Smooth muscle cell of the brain vasculature (primary cell): Measurements from ENCODE around the gene MCM3AP.

Source experiments
- DNase-seq: peaks from one replicate; pipeline ENCODE4 v3.0.0-alpha.2; 2012; ENCODE audit warnings: low read depth, low spot score

The MCM3AP gene

GRCh38 chr21:46218906-46219590, 66.4 kb downstream of the MCM3AP start:
- DNase-seq = no peak

DNA sequence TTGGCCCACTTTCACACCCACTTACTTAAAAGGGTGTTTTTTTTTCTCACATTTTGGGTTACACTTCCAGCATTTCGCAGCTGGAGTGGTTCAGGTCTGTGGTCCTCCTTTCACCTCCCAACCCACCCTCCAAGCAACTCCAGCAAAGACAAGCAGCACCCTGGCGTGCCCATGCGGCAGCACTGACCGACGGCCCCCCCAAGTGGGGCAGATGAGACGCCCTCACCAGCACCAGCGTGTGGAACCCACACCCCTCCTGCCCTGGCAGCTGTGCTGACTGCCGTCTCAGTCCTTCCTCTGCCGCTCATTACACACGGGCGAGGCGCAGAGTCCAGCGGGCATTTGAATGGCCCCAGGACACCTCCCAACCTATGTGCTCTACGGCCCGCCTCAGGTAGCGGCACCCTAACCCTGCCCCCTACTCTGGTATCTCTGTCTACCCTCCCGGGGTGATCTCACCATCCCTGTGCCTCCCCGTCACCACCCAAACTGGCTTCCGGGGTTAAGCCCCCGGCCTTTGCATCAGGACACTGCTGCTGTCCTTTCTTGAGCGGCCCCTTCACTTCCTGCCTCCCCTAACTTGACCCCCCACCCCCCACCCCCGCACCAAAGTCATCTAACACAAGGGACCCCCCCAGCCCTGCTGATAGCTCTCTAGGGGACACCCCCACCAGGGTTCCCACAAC, 67.8 kb downstream of the MCM3AP start:
- no peak for DNase-seq

- DNase-seq = no peak
These were observed 69.2 kb downstream of the MCM3AP start for GRCh38 chr21:46216132-46216747.

DNA sequence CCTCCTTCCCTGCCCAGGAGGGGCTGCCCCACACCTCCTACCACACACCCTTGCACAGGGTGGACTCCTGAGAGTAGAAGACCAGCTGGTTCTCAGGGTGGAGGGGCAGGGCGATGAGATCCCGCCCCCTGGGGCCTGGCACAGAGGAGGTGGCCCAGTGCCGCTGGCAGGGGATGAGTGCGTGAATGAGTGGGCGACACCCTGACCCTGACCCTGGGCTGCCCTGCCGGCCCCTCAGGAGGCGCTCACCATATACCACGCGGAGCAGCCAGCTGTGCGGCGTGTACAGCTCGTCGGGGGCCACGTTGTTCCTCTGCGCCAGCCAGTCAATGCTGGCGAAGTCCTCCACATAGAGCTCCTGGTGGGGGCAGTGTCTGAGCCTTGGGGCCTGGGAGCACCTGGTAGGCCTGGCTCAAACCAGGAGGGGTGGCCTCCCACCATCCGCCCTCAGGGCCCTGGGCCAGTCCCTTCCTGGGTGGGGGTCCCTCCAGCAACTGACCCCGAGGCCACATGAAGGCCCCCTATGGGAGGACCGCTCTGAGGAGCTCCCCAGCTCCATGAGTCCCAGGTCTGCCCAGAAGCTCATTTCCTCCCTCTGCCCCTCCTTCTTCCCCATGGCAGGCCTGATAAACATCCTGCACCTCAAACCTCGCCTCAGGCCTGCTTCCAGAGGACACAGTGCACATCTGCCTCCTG, 69.8 kb downstream of the MCM3AP start:
- DNase-seq = no peak

GRCh38 chr21:46214478-46215340, 70.7 kb downstream of the MCM3AP start:
- DNase-seq = no peak

- DNase-seq = no peak
These were observed 71.7 kb downstream of the MCM3AP start for GRCh38 chr21:46213620-46214286.

GRCh38 chr21:46212721-46213484, 72.5 kb downstream of the MCM3AP start:
- DNase-seq = no peak

GRCh38 chr21:46211786-46212720, 73.4 kb downstream of the MCM3AP start:
- no peak for DNase-seq

DNA sequence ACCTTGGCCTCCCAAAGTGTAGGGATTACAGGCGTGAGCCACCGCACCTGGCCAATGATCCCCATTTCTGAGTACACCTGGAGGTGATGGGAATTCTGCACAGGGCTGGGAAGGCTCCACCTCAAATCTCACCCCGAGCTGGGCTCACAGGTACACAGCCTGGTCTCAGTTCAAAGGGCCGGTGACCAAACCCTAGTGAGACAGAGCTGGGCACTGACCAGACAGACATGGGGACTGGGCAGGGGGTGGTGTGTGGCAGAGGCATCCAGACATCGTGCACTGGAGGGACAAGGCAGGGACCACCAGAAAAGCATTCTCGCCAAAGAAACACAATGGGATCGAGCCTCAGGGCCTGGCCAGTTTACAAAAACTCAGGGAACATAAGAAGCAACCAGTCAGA, 74.0 kb downstream of the MCM3AP start:
- no peak for DNase-seq

DNA sequence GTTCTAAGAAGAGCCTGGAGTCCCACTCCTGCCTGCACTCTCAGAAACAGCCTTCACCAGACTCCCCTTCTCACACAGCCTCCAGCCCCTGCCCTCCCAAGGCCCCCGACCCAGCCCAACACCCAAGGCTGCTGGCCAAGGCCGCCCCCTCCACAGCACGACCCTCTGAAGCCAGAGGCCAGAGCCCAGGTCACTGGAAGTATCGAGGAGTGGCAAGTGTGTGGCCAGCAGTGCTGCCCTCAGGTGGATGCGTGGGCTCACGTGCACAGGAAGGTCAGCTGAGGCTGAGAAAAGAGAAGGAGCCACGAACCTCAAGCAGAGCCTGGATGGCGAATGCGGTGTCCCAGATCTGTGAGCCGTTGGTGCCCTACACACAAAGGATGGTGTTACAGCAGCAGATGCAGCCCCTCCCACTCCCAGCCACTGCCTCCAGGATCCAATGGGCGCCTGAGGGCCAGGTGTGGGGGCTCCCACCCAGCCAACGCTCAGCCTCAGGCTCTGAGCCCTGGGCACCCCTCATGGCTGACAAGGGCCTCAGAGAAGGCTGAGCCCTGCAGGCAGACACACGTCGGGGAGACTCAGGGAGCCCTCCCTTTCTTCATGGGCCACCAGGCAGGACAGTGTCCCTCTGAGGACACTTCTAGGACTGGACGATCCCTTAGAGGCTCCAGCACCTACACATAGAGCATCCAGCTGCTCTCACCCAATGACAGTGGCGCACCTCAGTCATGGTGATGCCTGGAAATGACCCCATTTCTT, 74.9 kb downstream of the MCM3AP start:
- no peak for DNase-seq

DNA sequence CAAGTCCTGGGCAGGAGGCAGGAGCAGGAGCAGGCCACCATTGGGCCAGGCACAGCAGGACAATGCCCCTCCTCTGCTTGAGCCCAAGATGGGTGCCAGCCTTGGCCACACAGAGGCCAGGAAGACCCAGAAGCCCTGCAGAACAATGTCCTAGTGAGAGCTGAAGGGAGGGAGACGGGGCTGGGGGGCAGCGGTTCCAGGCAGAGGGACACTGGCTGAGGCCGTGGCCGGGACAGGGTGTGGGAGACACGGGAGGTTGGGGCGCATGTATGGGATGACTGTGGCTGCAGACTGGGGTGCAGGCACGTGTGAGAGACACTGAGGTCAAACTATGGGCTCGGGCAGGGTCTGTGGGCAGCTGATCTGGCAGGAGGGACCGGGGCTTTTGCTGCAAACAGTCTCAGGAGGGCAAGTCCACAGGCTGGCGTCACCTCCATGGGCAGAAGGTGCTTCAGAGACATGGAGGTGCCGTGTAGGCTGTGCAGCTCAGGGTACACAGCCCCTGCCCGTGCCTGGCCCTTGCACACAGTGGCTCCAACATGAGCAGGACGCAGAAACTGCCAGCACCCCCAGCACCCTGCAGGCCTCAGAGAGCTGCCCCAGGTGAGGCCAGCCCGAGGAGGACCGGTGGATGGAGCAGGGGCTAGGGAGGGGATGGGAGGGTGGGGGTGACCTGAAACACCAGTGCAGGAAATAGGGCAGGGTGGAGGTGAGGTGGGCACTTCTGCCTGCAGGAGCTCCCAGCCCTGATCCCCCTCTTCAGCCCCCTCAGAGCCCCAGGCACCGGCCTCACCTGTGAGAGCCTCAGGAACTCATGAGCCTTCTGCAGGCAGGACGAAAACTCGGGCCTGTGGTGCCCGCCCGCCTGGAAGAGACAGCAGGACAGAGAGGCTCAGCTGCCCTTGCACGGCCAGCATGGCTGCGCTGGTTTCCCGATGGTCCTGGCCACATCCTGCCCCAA, 76.4 kb downstream of the MCM3AP start:
- no peak for DNase-seq

- DNase-seq = no peak
These were observed 77.4 kb downstream of the MCM3AP start for GRCh38 chr21:46207920-46208591.

- no peak for DNase-seq
These were observed 78.1 kb downstream of the MCM3AP start for GRCh38 chr21:46207006-46207919.

DNA sequence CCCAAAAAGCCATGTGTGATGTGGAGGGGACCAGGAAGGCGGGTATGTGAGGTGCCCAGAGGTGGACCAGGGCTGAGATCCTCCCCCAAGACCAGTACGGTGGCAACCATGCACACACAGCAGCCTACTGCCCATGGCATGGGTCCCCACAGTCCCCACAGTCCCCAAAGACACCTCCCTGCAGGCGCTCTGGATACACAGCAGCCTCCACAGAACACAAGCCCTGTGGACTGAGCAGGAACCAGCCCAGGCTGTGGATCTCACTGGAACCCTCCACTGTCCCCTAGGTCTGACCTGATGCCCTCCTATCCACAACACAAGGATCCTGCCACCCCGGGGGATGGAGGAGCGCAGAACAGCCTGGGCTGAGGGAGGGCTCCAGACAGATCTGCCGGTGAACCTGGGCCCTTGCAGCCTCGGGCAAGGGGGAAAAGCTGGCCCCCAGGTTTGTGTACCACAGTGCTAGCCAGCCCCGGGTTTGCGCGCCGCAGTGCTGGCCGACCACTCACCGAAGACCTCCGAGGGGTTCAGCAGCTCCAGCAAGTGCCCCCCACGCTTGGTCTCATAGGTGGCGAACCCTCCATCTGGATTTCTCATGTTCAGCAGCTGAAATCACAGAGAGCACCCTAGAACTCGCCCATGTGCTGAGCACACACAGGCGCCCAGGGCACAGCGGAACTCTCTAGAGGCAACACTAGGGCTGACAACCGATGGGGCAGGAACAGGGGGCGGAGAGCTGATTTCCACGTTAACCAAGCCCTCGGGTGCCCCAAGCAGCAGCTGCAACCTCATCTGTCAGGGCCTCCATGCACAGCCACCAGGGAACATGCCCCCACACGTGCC, 79.0 kb downstream of the MCM3AP start:
- DNase-seq = no peak

GRCh38 chr21:46205766-46206162, 79.6 kb downstream of the MCM3AP start:
- no peak for DNase-seq
